ENCODE measurements around the gene KCNAB1. TPM values are rescaled to one million over a fixed set of nuclear protein-coding genes. Genes with fewer than 3 reads are reported as not detected.

The KCNAB1 gene
- total and polyA plus RNA-seq, 2 of the 8 experiments (the other 6 are each of a cell fraction or from before 2014, with no cell fraction given) = 0.51 to 2.3 TPM

DNA sequence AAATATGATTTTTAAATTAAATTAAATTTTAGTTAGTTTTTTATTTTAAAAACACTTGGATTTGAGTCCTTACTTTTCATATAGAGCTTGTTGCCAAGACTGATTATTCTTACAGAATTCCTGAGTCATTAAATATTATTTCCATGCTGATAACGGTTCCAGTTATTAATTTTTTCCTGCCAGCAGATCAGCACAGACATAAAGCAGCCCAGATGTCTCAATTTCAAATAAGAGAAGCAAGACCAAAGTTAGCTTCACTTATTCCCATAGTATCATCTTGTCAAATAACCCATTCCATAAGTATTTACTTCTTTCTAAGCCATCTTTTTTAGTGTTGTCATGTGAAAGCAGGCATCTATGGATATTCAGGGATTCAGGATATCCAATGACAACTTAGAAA is 359.2 kb downstream of the KCNAB1 start:
- H3K4me1 ChIP-seq (replicated peaks in 1 of 4; ENCODE audit: control insufficient read depth in 3 of 4, insufficient read depth in 4 of 4, low read length in 3 of 4) = peaks cover 0 to 3% (median 0%) of the 10 kb centered on the region in 4 experiments; a peak in 1 of 7 replicates
- no peak overlapping the region for H3K27ac ChIP-seq (ENCODE audit: low read depth, low read length)
- H3K4ac ChIP-seq (replicated peaks; ENCODE audit: insufficient read length, low read depth, low read length) = no peak overlapping the region
- no peaks in the 10 kb centered on the region for H4K20me1 ChIP-seq (replicated peaks in 1 of 2; ENCODE audit: control insufficient read depth in 1 of 2, insufficient read depth in 2 of 2, low read length in 2 of 2)
- no peaks in the 10 kb centered on the region for H3K9me3 ChIP-seq (ENCODE audit: insufficient read depth in 2 of 2, low read depth in 1 of 2, low read length in 1 of 2)
- CTCF ChIA-PET (ENCODE audit: partially characterized antibody) = interaction anchor here (0.6 to 1.3 kb wide), 8 partner anchors 12 to 329 kb away, joined by 3 to 7 read pairs (median 3); no protein-coding TSS in a partner anchor
- H3K36me3 ChIP-seq (ENCODE audit: control insufficient read depth in 2 of 4, insufficient read depth in 4 of 4, low read length in 3 of 4) = no peaks in the 10 kb centered on the region
- H4K91ac ChIP-seq (replicated peaks; ENCODE audit: insufficient read length, low read length) = no peak overlapping the region
- H3K79me2 ChIP-seq (ENCODE audit: control insufficient read depth in 1 of 2, insufficient read depth in 2 of 2, low read length in 2 of 2) = no peaks in the 10 kb centered on the region
- H3K79me1 ChIP-seq (ENCODE audit: low read depth, low read length) = no peaks in the 10 kb centered on the region; the same call in 1 of the 2 replicates
- POLR2A ChIA-PET (ENCODE audit: partially characterized antibody) = interaction anchor here (0.6 kb wide), 1 partner anchor 424 kb away, joined by 3 read pairs; no protein-coding TSS in a partner anchor
- H3K9ac ChIP-seq (replicated peaks in 1 of 4; ENCODE audit: extremely low read depth in 1 of 4, low read depth in 3 of 4, low read length in 3 of 4) = no peak overlapping the region
- no peaks in the 10 kb centered on the region for H3K27me3 ChIP-seq (replicated peaks in 1 of 4; ENCODE audit: control insufficient read depth in 3 of 4, extremely low read depth in 1 of 4, insufficient read depth in 3 of 4, low read length in 3 of 4)
- no peak overlapping the region for H4K5ac ChIP-seq (ENCODE audit: insufficient read length, low read depth, low read length)
- H3K23me2 ChIP-seq (ENCODE audit: low read depth, low read length) = no peaks in the 10 kb centered on the region
- H3K56ac ChIP-seq (replicated peaks; ENCODE audit: insufficient read length, low read depth, low read length) = no peak overlapping the region
- H2AK5ac ChIP-seq (ENCODE audit: low read depth, low read length) = no peak overlapping the region
- H2BK20ac ChIP-seq (ENCODE audit: low read length) = no peak overlapping the region
- no peak overlapping the region for H4K8ac ChIP-seq (ENCODE audit: extremely low read depth, insufficient read depth, low read length)
- DNase-seq (ENCODE audit: low read depth in 1 of 2, low spot score in 2 of 2) = no peak
- FAIRE-seq = no peak
- H2AFZ ChIP-seq (ENCODE audit: low read length) = no peak overlapping the region
- no peak overlapping the region for H3K18ac ChIP-seq (ENCODE audit: extremely low read depth, low read length)
- H2BK5ac ChIP-seq (ENCODE audit: low read depth, low read length) = no peak overlapping the region
- H2BK15ac ChIP-seq (ENCODE audit: low read length) = no peak overlapping the region
- H3K14ac ChIP-seq (ENCODE audit: insufficient read length) = no peak overlapping the region
- 95% methylated on average over 1 of the region's 1 CpG; no CpG with 5 or more reads in 1 of the 2 experiments for WGBS, 2 experiments (ENCODE audit: extremely low coverage in 1 of 2, insufficient coverage in 1 of 2, insufficient read length in 1 of 2, insufficient replicate concordance in 2 of 2, low coverage in 1 of 2, low lambda C conversion rate in 2 of 2, missing lambda C conversion rate in 1 of 2)
- H3K23ac ChIP-seq (ENCODE audit: insufficient read length) = no peak overlapping the region
- H2BK12ac ChIP-seq (ENCODE audit: low read depth, low read length) = no peak overlapping the region
- no peak overlapping the region for H2BK120ac ChIP-seq (replicated peaks; ENCODE audit: low read depth, low read length)
- no peak overlapping the region for H3K4me2 ChIP-seq (ENCODE audit: insufficient read depth in 1 of 2, low read depth in 2 of 2, low read length in 2 of 2)
- H3K4me3 ChIP-seq (ENCODE audit: extremely low read depth in 1 of 4, insufficient read depth in 2 of 4, low read depth in 3 of 4, low read length in 4 of 4) = no peak overlapping the region
- TF ChIP-seq RNF2 (IDR thresholded peaks at IDR 0.05; ENCODE audit: borderline replicate concordance, low read depth, low read length, missing control alignments, poor library complexity, severe bottlenecking) (no peak), YY1 (IDR thresholded peaks at IDR 0.05; ENCODE audit: low read depth, low read length) (no peak), SAP30 (IDR thresholded peaks at IDR 0.05; ENCODE audit: insufficient read depth, insufficient replicate concordance, low read length) (no peak), SP4 (IDR thresholded peaks at IDR 0.05; ENCODE audit: low read length) (no peak), TAF7 (optimal IDR thresholded peaks at IDR 0.05; ENCODE audit: borderline replicate concordance, low read depth, low read length) (no peak), EP300 (IDR thresholded peaks at IDR 0.05; ENCODE audit: borderline replicate concordance in 1 of 2, low read depth in 2 of 2, low read length in 2 of 2) (no peak), SP1 (IDR thresholded peaks at IDR 0.05; ENCODE audit: low read depth, low read length) (no peak), RBBP5 (IDR thresholded peaks at IDR 0.05; ENCODE audit: borderline replicate concordance, low read depth, low read length) (no peak), SRF (IDR thresholded peaks at IDR 0.05; ENCODE audit: low read depth, low read length) (no peak), GABPA (IDR thresholded peaks at IDR 0.05; ENCODE audit: borderline replicate concordance, insufficient read depth, low read length) (no peak), RXRA (IDR thresholded peaks at IDR 0.05; ENCODE audit: insufficient read depth, low read depth, low read length) (no peak), BRCA1 (IDR thresholded peaks at IDR 0.05; ENCODE audit: low read depth, low read length) (no peak)
- TF ChIP-seq, protein P1, sequence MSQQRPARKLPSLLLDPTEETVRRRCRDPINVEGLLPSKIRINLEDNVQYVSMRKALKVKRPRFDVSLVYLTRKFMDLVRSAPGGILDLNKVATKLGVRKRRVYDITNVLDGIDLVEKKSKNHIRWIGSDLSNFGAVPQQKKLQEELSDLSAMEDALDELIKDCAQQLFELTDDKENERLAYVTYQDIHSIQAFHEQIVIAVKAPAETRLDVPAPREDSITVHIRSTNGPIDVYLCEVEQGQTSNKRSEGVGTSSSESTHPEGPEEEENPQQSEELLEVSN (IDR thresholded peaks at IDR 0.05) = no peak

Data from H1 (cell line).